GM12872 (cell line): Measurements from ENCODE around the gene TBC1D8.

Experiments
- CTCF ChIP-seq: IDR thresholded peaks from 3 replicates; pipeline ENCODE4 v1.5.1; 2011; ENCODE audit warnings: low read depth, mild to moderate bottlenecking, low read length, moderate library complexity; ENCODE audit not compliant: insufficient read depth

The TBC1D8 gene

DNA sequence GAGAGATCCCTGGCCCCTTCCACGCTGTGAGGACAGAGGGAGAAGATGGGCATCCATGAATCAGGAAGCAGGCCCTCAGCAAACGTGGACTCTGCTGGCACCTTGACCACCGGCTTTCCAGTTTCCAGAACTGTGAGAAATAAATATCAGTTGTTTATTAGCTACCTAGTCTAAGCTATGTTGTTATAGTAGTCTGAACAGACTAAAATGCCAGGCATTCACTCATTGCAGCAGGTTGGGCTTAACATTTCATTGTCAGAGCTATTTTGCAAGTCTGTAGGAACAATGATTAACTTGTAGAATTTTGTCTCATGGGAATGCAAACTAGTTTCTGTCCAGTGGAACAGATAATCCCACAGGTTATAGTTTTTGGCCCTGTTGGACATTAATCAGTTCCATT lies 24.8 kb upstream of the TBC1D8 start:
- no peak for TF ChIP-seq CTCF

DNA sequence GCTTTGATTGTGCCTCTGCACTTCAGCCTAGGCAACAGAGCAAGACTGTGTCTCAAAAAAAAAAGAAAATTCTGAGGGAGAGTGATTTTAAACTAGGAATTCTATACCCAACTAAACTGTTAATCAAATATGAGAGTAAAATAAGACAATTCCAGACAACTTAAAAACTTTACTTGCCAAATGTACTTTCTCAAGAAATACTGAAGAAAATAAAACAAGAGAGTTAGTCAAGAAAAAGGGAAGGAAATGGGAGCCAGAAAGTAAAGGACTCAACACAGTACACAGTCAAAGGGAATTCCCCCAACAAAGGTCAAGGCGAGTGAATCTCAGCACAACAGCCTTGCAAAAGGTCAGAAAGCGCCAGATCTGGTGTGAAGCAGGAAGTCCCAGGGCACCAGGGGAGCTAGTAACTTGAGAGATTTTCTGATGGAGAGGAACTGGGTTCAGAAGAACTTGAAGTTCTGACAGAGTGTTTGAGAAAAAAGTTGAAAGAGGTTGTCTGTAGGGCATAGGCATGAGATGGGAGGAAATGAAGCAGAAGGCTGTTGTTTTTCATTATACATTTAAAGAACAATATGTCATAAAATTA lies 22.6 kb upstream of the TBC1D8 start:
- TF ChIP-seq CTCF = no peak

GRCh38 chr2:101168706-101169105 lies 17.5 kb upstream of the TBC1D8 start:
- no peak for TF ChIP-seq CTCF

DNA sequence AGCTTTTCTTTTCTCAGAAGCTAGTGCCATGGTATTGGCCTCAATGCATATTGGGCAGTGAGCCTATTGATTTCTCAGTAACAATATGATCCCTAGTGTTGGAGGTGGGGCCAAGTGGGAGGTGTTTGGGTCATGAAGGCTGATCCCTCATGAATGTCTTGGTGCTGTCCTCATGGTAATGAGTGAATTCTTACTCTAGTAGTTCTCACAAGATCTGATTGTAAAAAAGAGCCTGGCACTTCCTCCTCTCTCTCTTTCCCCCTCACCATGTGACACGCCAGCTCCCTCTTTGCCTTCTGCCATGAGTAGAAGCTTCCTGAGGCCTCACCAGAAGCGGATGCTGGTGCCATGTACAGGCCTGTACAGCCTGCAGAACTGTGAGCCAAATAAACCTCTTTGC lies 12.8 kb upstream of the TBC1D8 start:
- no peak for TF ChIP-seq CTCF

GRCh38 chr2:101162561-101163330 lies 11.6 kb upstream of the TBC1D8 start:
- no peak for TF ChIP-seq CTCF

- TF ChIP-seq CTCF = no peak
Measured at GRCh38 chr2:101161658-101162057, 10.5 kb upstream of the TBC1D8 start.

DNA sequence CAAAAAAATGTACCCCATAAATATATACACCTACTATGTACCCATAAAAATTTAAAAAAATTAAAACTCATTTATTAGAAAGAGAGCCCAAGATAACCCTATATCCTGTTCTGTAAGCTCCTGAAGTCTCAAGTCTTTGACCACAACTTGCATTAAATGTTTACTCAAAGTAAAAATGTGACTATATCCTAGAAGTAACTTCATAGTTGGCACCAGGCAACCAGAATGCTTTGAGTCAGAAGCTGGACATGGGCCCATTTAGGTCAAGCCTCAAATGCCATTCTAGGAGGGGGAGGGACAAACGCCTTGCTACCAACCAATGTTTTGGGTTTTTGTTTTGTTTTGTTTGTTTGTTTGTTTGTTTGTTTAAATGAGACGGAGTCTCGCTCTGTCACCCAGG lies 9.3 kb upstream of the TBC1D8 start:
- no peak for TF ChIP-seq CTCF
